NT2/D1 (cell line): ENCODE data around the gene VTCN1.

ENCODE experiments used
- SUZ12 ChIP-seq: IDR thresholded peaks from 2 replicates; pipeline ENCODE4 v1.6.1; 2011; ENCODE audit not compliant: insufficient read length, insufficient read depth; ENCODE audit errors: extremely low read depth
- YY1 ChIP-seq: IDR thresholded peaks from 2 replicates; pipeline ENCODE4 v1.6.1; 2011; ENCODE audit not compliant: insufficient read length, insufficient read depth
- ZNF274 ChIP-seq: IDR thresholded peaks from 2 replicates; pipeline ENCODE4 v1.6.1; 2011; ENCODE audit warnings: mild to moderate bottlenecking, low read depth, low read length

DNA sequence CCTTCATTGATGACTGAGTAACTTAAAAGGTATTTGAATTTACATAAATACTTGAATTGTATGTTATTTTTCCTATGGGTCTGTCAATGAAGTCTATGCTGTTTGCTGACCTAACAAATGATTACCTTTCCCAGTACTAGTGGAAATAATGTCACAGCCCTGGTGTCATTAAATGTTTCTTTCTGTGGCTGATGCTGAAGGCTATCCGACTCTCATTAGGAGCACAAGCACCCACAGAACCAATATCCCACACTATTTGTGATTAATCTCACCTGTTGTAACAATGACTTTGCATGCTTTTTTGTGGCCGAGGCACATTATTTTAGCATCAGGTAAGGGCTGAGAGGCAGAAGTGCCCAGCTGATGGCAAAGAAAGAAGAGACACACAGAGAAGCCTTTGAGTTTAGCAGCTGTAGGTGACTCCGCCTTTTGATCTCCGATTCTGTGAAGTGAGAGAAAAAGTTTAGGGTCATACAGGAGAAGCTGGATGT lies 63.3 kb downstream of the VTCN1 start:
- TF ChIP-seq YY1 (no peak), SUZ12 (no peak), ZNF274 (no peak)
